ENCODE measurements around the gene FAM20C. TPM values are rescaled to one million over a fixed set of nuclear protein-coding genes. Genes with fewer than 3 reads are reported as not detected.

Gene FAM20C
- total and polyA plus RNA-seq, 10 of the 15 experiments (the other 5 are each of a cell fraction or from before 2014, with no cell fraction given): 0.44 TPM; not detected in 9

DNA sequence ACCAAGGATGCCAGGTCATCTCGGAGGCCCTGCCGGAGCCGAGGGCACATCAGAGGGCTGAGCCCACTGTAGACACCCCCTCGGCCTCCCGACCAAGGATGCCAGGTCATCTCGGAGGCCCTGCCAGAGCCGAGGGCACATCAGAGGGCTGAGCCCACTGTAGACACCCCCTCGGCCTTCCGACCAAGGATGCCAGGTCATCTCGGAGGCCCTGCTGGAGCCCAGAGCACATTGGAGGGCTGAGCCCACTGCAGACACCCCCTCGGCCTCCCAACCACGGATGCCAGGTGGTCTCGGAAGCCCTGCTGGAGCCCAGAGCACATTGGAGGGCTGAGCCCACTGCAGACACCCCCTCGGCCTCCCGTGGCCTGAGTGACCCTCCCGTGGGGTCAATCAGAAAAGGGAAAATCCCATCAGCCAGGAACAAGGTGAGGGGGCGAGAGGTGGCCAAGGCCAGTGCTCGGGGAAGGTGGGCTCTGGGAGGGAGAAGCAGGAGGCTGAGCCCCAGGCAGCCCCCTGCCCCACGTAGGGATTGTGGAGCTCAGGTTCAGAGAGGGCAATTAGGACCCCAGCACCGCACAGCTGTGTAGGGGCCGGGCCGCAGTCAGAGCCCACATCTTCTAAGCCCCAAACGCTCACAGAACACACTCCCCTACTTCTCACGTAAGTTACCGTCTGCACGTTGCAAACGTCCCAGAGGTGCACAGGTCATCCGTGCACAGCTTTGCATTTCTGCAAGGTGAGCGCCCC, 60.0 kb downstream of the FAM20C start (continued):
- TF ChIP-seq RELA (IDR thresholded peaks at IDR 0.05; ENCODE audit: borderline replicate concordance, partially characterized antibody) (no peak), WRNIP1 (IDR thresholded peaks at IDR 0.05; ENCODE audit: borderline replicate concordance, low read depth, low read length) (no peak), KAT2A (conservative IDR thresholded peaks at IDR 0.05; ENCODE audit: control insufficient read depth, low read depth, low read length) (no peak), ZNF217 (IDR thresholded peaks at IDR 0.05) (no peak), SMAD1 (IDR thresholded peaks at IDR 0.05; ENCODE audit: low read depth, partially characterized antibody) (no peak)

DNA sequence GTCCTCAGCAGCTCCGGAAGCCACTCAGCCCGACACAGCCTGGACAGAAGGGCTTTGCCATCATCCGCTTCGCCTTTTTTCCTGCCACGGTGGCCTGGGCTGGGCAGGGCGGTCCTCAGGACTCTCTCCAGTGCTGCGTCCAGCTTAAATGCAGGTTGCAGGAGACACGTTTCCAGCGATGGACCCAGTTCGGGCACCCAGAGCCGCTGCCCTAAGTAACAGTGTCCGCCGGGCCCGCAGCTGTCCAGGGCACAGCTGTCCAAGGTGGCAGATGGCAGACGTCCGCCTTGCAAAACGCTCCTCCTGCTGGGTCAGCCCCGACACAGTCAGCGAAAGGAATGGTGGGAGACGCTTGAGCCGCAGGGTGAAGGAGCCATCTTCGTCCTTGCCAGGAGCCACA, 60.6 kb downstream of the FAM20C start:
- ChIA-PET POLR2A (no interaction called here), SMC1A (ENCODE audit: uncharacterized antibody, unreplicated experiment) (no interaction called here)

More for the DNA sequence above, 60.6 kb downstream of the FAM20C start:
- BruUV-seq (replicated peaks): no TSS peak
- no peaks in the 10 kb centered on the region for H3K79me2 ChIP-seq (ENCODE audit: control insufficient read depth, insufficient read depth, low read length)
- in situ Hi-C loops (cut with MboI) (no loop called here), intact Hi-C loops (cut with micrococcal nuclease; ENCODE audit: unreplicated experiment) (no loop called here)
- H4K20me1 ChIP-seq (ENCODE audit: control insufficient read depth, insufficient read depth): no peaks in the 10 kb centered on the region
- ATAC-seq: no peak
- no peak overlapping the region for H3K4me2 ChIP-seq (ENCODE audit: control insufficient read depth, insufficient read depth)
- CTCF ChIA-PET: no interaction called here
- H2AFZ ChIP-seq (ENCODE audit: control insufficient read depth, low read depth, low read length): no peak overlapping the region
- no peaks in the 10 kb centered on the region for H3K36me3 ChIP-seq (ENCODE audit: control insufficient read depth in 2 of 2, insufficient read depth in 2 of 2, low read length in 1 of 2)
- no peaks in the 10 kb centered on the region; the same call in 2 of the 3 replicates for H3K9me3 ChIP-seq (replicated peaks; ENCODE audit: control insufficient read depth, insufficient read depth, low read length)
- RAD21 ChIA-PET (ENCODE audit: unreplicated experiment): no interaction called here
- no peak overlapping the region for H3K9ac ChIP-seq (ENCODE audit: control insufficient read depth, insufficient read depth, low read length)
- no peak for TF ChIP-seq MYB (IDR thresholded peaks at IDR 0.05; ENCODE audit: borderline replicate concordance, low read depth, low read length)
- TF ChIP-seq, protein P1, sequence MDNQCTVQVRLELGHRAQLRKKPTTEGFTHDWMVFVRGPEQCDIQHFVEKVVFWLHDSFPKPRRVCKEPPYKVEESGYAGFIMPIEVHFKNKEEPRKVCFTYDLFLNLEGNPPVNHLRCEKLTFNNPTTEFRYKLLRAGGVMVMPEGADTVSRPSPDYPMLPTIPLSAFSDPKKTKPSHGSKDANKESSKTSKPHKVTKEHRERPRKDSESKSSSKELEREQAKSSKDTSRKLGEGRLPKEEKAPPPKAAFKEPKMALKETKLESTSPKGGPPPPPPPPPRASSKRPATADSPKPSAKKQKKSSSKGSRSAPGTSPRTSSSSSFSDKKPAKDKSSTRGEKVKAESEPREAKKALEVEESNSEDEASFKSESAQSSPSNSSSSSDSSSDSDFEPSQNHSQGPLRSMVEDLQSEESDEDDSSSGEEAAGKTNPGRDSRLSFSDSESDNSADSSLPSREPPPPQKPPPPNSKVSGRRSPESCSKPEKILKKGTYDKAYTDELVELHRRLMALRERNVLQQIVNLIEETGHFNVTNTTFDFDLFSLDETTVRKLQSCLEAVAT (IDR thresholded peaks at IDR 0.05): no peak
- no peak for TF ChIP-seq SUZ12 (IDR thresholded peaks at IDR 0.05; ENCODE audit: unreplicated experiment)
- TF ChIP-seq KDM1A (IDR thresholded peaks at IDR 0.05; ENCODE audit: borderline replicate concordance): no peak
- TF ChIP-seq NR2F1 (conservative IDR thresholded peaks at IDR 0.05): no peak
- no peak for TF ChIP-seq ZNF217 (IDR thresholded peaks at IDR 0.05)
- TF ChIP-seq, protein P2, sequence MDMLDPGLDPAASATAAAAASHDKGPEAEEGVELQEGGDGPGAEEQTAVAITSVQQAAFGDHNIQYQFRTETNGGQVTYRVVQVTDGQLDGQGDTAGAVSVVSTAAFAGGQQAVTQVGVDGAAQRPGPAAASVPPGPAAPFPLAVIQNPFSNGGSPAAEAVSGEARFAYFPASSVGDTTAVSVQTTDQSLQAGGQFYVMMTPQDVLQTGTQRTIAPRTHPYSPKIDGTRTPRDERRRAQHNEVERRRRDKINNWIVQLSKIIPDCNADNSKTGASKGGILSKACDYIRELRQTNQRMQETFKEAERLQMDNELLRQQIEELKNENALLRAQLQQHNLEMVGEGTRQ (IDR thresholded peaks at IDR 0.05; ENCODE audit: borderline replicate concordance, low read depth, low read length): no peak
- no peak for TF ChIP-seq EZH2 (IDR thresholded peaks at IDR 0.05; ENCODE audit: borderline replicate concordance, control insufficient read depth, low read depth, low read length)
- TF ChIP-seq, protein P3, sequence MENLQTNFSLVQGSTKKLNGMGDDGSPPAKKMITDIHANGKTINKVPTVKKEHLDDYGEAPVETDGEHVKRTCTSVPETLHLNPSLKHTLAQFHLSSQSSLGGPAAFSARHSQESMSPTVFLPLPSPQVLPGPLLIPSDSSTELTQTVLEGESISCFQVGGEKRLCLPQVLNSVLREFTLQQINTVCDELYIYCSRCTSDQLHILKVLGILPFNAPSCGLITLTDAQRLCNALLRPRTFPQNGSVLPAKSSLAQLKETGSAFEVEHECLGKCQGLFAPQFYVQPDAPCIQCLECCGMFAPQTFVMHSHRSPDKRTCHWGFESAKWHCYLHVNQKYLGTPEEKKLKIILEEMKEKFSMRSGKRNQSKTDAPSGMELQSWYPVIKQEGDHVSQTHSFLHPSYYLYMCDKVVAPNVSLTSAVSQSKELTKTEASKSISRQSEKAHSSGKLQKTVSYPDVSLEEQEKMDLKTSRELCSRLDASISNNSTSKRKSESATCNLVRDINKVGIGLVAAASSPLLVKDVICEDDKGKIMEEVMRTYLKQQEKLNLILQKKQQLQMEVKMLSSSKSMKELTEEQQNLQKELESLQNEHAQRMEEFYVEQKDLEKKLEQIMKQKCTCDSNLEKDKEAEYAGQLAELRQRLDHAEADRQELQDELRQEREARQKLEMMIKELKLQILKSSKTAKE (IDR thresholded peaks at IDR 0.05; ENCODE audit: low read depth, poor library complexity, severe bottlenecking): no peak
- TF ChIP-seq SIX5 (IDR thresholded peaks at IDR 0.05; ENCODE audit: low read depth, low read length, severe bottlenecking): no peak
- TF ChIP-seq POLR2A (IDR thresholded peaks at IDR 0.05; ENCODE audit: low read depth, low read length): no peak
- no peak for TF ChIP-seq SREBF1 (IDR thresholded peaks at IDR 0.05; ENCODE audit: low read length)
- no peak for TF ChIP-seq CEBPB (IDR thresholded peaks at IDR 0.05; ENCODE audit: borderline replicate concordance in 1 of 2, low read depth in 2 of 2, low read length in 2 of 2)
- no peak for TF ChIP-seq RAD51 (IDR thresholded peaks at IDR 0.05)
- no peak for FAIRE-seq
- DNase-seq (ENCODE audit: low read depth, low spot score): no peak
- H3K4me1 ChIP-seq (ENCODE audit: control insufficient read depth, insufficient read depth, low read length): no peaks in the 10 kb centered on the region
- H3K27me3 ChIP-seq (replicated peaks in 1 of 2; ENCODE audit: control insufficient read depth in 2 of 2, insufficient read depth in 2 of 2, low read length in 1 of 2): no peaks in the 10 kb centered on the region
- WGBS (ENCODE audit: insufficient coverage, insufficient replicate concordance, low lambda C conversion rate, missing lambda C conversion rate): 73% methylated on average over 22 of the region's 22 CpGs
- H3K4me3 ChIP-seq: no peak overlapping the region
- H3K27ac ChIP-seq (ENCODE audit: control insufficient read depth, insufficient read depth): no peak overlapping the region
